ENCODE data around the gene VSNL1.

- TF ChIP-seq, protein P1, sequence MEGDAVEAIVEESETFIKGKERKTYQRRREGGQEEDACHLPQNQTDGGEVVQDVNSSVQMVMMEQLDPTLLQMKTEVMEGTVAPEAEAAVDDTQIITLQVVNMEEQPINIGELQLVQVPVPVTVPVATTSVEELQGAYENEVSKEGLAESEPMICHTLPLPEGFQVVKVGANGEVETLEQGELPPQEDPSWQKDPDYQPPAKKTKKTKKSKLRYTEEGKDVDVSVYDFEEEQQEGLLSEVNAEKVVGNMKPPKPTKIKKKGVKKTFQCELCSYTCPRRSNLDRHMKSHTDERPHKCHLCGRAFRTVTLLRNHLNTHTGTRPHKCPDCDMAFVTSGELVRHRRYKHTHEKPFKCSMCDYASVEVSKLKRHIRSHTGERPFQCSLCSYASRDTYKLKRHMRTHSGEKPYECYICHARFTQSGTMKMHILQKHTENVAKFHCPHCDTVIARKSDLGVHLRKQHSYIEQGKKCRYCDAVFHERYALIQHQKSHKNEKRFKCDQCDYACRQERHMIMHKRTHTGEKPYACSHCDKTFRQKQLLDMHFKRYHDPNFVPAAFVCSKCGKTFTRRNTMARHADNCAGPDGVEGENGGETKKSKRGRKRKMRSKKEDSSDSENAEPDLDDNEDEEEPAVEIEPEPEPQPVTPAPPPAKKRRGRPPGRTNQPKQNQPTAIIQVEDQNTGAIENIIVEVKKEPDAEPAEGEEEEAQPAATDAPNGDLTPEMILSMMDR (IDR thresholded peaks at IDR 0.05) = no peak
- TF ChIP-seq POLR2AphosphoS5 (IDR thresholded peaks at IDR 0.05; ENCODE audit: low read depth, low read length) = no peak
- TF ChIP-seq FOXM1 (IDR thresholded peaks at IDR 0.05; ENCODE audit: low read depth) = no peak
- TF ChIP-seq NFIC (IDR thresholded peaks at IDR 0.05; ENCODE audit: borderline replicate concordance) = no peak
- TF ChIP-seq GABPA (IDR thresholded peaks at IDR 0.05; ENCODE audit: low read depth) = no peak
- TF ChIP-seq CHD2 (IDR thresholded peaks at IDR 0.05; ENCODE audit: low read length, partially characterized antibody) = no peak
- TF ChIP-seq SIN3A (IDR thresholded peaks at IDR 0.05; ENCODE audit: borderline replicate concordance, low read depth, low read length) = no peak
- TF ChIP-seq MEF2A (IDR thresholded peaks at IDR 0.05; ENCODE audit: borderline replicate concordance, low read depth) = no peak
- TF ChIP-seq, protein P2, sequence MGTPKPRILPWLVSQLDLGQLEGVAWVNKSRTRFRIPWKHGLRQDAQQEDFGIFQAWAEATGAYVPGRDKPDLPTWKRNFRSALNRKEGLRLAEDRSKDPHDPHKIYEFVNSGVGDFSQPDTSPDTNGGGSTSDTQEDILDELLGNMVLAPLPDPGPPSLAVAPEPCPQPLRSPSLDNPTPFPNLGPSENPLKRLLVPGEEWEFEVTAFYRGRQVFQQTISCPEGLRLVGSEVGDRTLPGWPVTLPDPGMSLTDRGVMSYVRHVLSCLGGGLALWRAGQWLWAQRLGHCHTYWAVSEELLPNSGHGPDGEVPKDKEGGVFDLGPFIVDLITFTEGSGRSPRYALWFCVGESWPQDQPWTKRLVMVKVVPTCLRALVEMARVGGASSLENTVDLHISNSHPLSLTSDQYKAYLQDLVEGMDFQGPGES (IDR thresholded peaks at IDR 0.05; ENCODE audit: low read depth, low read length) = no peak
- TF ChIP-seq EP300 (IDR thresholded peaks at IDR 0.05; ENCODE audit: borderline replicate concordance in 1 of 2, low read depth in 1 of 2, low read length in 1 of 2) = no peak
- TF ChIP-seq REST (IDR thresholded peaks at IDR 0.05; ENCODE audit: low read depth, low read length) = no peak
- no peak for TF ChIP-seq TAF1 (IDR thresholded peaks at IDR 0.05; ENCODE audit: borderline replicate concordance, low read depth, low read length)
- no peak for TF ChIP-seq TCF12 (IDR thresholded peaks at IDR 0.05)
These were observed 148.1 kb downstream of the VSNL1 start for GRCh38 chr2:17688600-17688999.

Measured in SK-N-SH (cell line).